Measurements from ENCODE around the gene CCL11.

The CCL11 gene

GRCh38 chr17:34285286-34285792, at the start of gene CCL11:
TSS of gene CCL11 (plus strand) at chr17:34285742. CDS start at chr17:34285809, 67 bp downstream.
- no peak for DNase-seq (ENCODE audit: low read depth)

GRCh38 chr17:34236281-34236892, 49.2 kb upstream of the CCL11 start:
- no peak for DNase-seq (ENCODE audit: low read depth)

GRCh38 chr17:34237458-34237857, 48.1 kb upstream of the CCL11 start:
- DNase-seq (ENCODE audit: low read depth): no peak

GRCh38 chr17:34241062-34241461, 44.5 kb upstream of the CCL11 start:
- DNase-seq (ENCODE audit: low read depth): no peak

GRCh38 chr17:34242587-34243363, 42.8 kb upstream of the CCL11 start:
- no peak for DNase-seq (ENCODE audit: low read depth)

GRCh38 chr17:34243364-34244320, 41.9 kb upstream of the CCL11 start:
- no peak for DNase-seq (ENCODE audit: low read depth)

GRCh38 chr17:34245351-34245905, 40.1 kb upstream of the CCL11 start:
- no peak for DNase-seq (ENCODE audit: low read depth)

- DNase-seq (ENCODE audit: low read depth): no peak
Observed at GRCh38 chr17:34246446-34246845, 39.1 kb upstream of the CCL11 start.

GRCh38 chr17:34246881-34247280, 38.7 kb upstream of the CCL11 start:
- no peak for DNase-seq (ENCODE audit: low read depth)

- no peak for DNase-seq (ENCODE audit: low read depth)
Observed at GRCh38 chr17:34248511-34249024, 37.0 kb upstream of the CCL11 start.

- DNase-seq (ENCODE audit: low read depth): no peak
Observed at GRCh38 chr17:34249061-34249460, 36.5 kb upstream of the CCL11 start.

- no peak for DNase-seq (ENCODE audit: low read depth)
Observed at GRCh38 chr17:34249478-34249877, 36.1 kb upstream of the CCL11 start.

GRCh38 chr17:34251186-34251585, 34.4 kb upstream of the CCL11 start:
- no peak for DNase-seq (ENCODE audit: low read depth)

- no peak for DNase-seq (ENCODE audit: low read depth)
Observed at GRCh38 chr17:34252095-34252443, 33.5 kb upstream of the CCL11 start.

GRCh38 chr17:34252444-34253138, 33.0 kb upstream of the CCL11 start:
- DNase-seq (ENCODE audit: low read depth): no peak

- DNase-seq (ENCODE audit: low read depth): no peak
Observed at GRCh38 chr17:34253139-34253525, 32.4 kb upstream of the CCL11 start.

- DNase-seq (ENCODE audit: low read depth): no peak
Observed at GRCh38 chr17:34254146-34254545, 31.4 kb upstream of the CCL11 start.

- DNase-seq (ENCODE audit: low read depth): no peak
Observed at GRCh38 chr17:34254651-34255380, 30.7 kb upstream of the CCL11 start, which contains the start of gene CCL2. TSS of gene CCL2 (plus strand) at chr17:34255285. CDS start at chr17:34255350, 65 bp downstream.

- no peak for DNase-seq (ENCODE audit: low read depth)
Observed at GRCh38 chr17:34255381-34255732, 30.2 kb upstream of the CCL11 start.

- DNase-seq (ENCODE audit: low read depth): no peak
Observed at GRCh38 chr17:34255841-34256240, 29.7 kb upstream of the CCL11 start.
